Testis (tissue), 3 donors: Measurements from ENCODE around the gene PIBF1. TPM values are rescaled to one million over a fixed set of nuclear protein-coding genes. Genes with fewer than 3 reads are reported as not detected.
"Not testable (repeated sequence)": the region's sequence is repeated elsewhere in the genome, so short reads cannot be mapped to it uniquely, and the experiment has no call there.

Source experiments
- DNase-seq: peaks from one replicate; pipeline ENCODE4 v3.0.0-alpha.2; 2019
- H3K27ac ChIP-seq, 2 donors: fragments of 200-600 bp; sonication (generic); one replicate each; pipeline ENCODE4 v1.5.1; 2019
- H3K27me3 ChIP-seq: fragments of 200-600 bp; sonication (generic); one replicate; pipeline ENCODE4 v1.5.1; 2019
- H3K36me3 ChIP-seq: fragments of 200-600 bp; sonication (generic); one replicate; pipeline ENCODE4 v1.5.1; 2017; ENCODE audit warnings: low read depth; ENCODE audit errors: missing control alignments
- H3K4me1 ChIP-seq: fragments of 200-600 bp; sonication (generic); one replicate; pipeline ENCODE4 v1.5.1; 2019
- H3K4me3 ChIP-seq, 2 donors: fragments of 200-600 bp; sonication (generic); one replicate each; pipeline ENCODE4 v1.5.1; 2017 to 2019
- H3K9me3 ChIP-seq: fragments of 200-600 bp; sonication (generic); one replicate; pipeline ENCODE4 v1.5.1; 2017
- CTCF ChIP-seq, 3 experiments: fragments of 450-650 bp in 2 of 3; fragments of 200-600 bp in 1 of 3; sonication (generic) in 1 of 3; IDR thresholded peaks; one replicate each; pipeline ENCODE4 v1.5.1; 2016 to 2019; ENCODE audit warnings: antibody characterized with exemption in 3 of 3, mild to moderate bottlenecking in 2 of 3, moderate library complexity in 1 of 3
- POLR2A ChIP-seq: fragments of 450-650 bp; IDR thresholded peaks from one replicate; pipeline ENCODE4 v1.6.1; 2017; ENCODE audit warnings: antibody characterized with exemption, mild to moderate bottlenecking, moderate library complexity
- WGBS, 2 donors: methylation state at CpG; one replicate each; pipeline ENCODE4 v1.1.5; 2018; 5-methylcytosine and 5-hydroxymethylcytosine counted together
- intact Hi-C: fragments of 100-400 bp; cut with DNase I; formaldehyde crosslinking; loops from one replicate; pipeline ENCODE4 v1.15.1; 2023; ENCODE audit warnings: low total_unique reads
- polyA plus RNA-seq: library from polyadenylated mRNA; stranded (reverse); fragments of 350-450 nt; fragmentation: Illumina TruSeq; extraction: RNeasy Lipid Tissue Mini Kit (QIAGEN cat#74804); gene quantifications from one replicate; pipeline ENCODE4 v1.2.3, GENCODE V29; 2014; ENCODE audit warnings: low read depth, low replicate concordance; ENCODE audit not compliant: insufficient read depth
- total RNA-seq, 2 donors: library from RNA; depleted of rRNA; stranded (reverse); fragments of >200 nt; gene quantifications; one replicate each; pipeline ENCODE4 v1.2.3, GENCODE V29; 2016

PIBF1 gene
- total and polyA plus RNA-seq, 3 donors from 2014 or later, result 22.5 to 37.2 (median 24.6) TPM

- no peak for DNase-seq
- WGBS, 2 donors, result 71 to 76% methylated on average over 3 of the region's 3 CpGs
- no peaks in the 10 kb centered on the region for H3K36me3 ChIP-seq
Observed at GRCh38 chr13:72798817-72799216, 16.9 kb downstream of the PIBF1 start.

GRCh38 chr13:72804301-72804700 is 22.4 kb downstream of the PIBF1 start:
- no peak overlapping the region for H3K4me3 ChIP-seq
- H3K36me3 ChIP-seq, result no peaks in the 10 kb centered on the region
- intact Hi-C loops, result no loop called here
- DNase-seq, result no peak
- WGBS, 2 donors, result 89 to 100% methylated on average over 1 of the region's 1 CpG
- no peaks in the 10 kb centered on the region for H3K27me3 ChIP-seq
- TF ChIP-seq POLR2A (no peak), CTCF (IDR thresholded peaks at IDR 0.05) (no peak)
- no peak overlapping the region for H3K27ac ChIP-seq
- H3K4me1 ChIP-seq, result no peaks in the 10 kb centered on the region
- no peaks in the 10 kb centered on the region for H3K9me3 ChIP-seq

More at GRCh38 chr13:72798817-72799216, 16.9 kb downstream of the PIBF1 start:
- intact Hi-C loops, result no loop called here
- Histone ChIP-seq H3K27ac (no peak overlapping the region), H3K4me3 (no peak overlapping the region), H3K27me3 (no peaks in the 10 kb centered on the region), H3K9me3 (no peaks in the 10 kb centered on the region), H3K4me1 (no peaks in the 10 kb centered on the region)
- TF ChIP-seq POLR2A, result no peak
- TF ChIP-seq CTCF (IDR thresholded peaks at IDR 0.05), result no peak

GRCh38 chr13:72805676-72806346 is 23.9 kb downstream of the PIBF1 start:
- TF ChIP-seq POLR2A, result no peak
- no peak for TF ChIP-seq CTCF (IDR thresholded peaks at IDR 0.05)
- Histone ChIP-seq H3K27ac (no peak overlapping the region), H3K4me1 (no peaks in the 10 kb centered on the region), H3K27me3 (no peaks in the 10 kb centered on the region), H3K36me3 (no peaks in the 10 kb centered on the region), H3K9me3 (no peaks in the 10 kb centered on the region), H3K4me3 (no peak overlapping the region)
- intact Hi-C loops, result no loop called here
- DNase-seq, result no peak
- WGBS, 2 donors, result 52 to 60% methylated on average over 1 of the region's 1 CpG

GRCh38 chr13:72806514-72806913 is 24.6 kb downstream of the PIBF1 start:
- H3K9me3 ChIP-seq, intact Hi-C loops, H3K4me1 ChIP-seq, H3K27ac ChIP-seq, H3K27me3 ChIP-seq, DNase-seq, H3K36me3 ChIP-seq, H3K4me3 ChIP-seq: not testable (repeated sequence)
- WGBS, 2 donors, result 100% methylated on average over 1 of the region's 1 CpG

- Histone ChIP-seq H3K9me3 (no peaks in the 10 kb centered on the region), H3K27me3 (no peaks in the 10 kb centered on the region), H3K36me3 (no peaks in the 10 kb centered on the region), H3K4me1 (no peaks in the 10 kb centered on the region), H3K27ac (no peak overlapping the region), H3K4me3 (no peak overlapping the region)
- intact Hi-C loops, result no loop called here
- no peak for DNase-seq
- TF ChIP-seq CTCF (IDR thresholded peaks at IDR 0.05) (peak in 1 of 3 experiments; percentile 75), POLR2A (no peak)
- WGBS, 2 donors, result 33 to 35% methylated on average over 1 of the region's 1 CpG
Observed at GRCh38 chr13:72808917-72809500, 27.1 kb downstream of the PIBF1 start.
